Lower leg skin (tissue), 3 donors: Measurements from ENCODE around the gene MRM2.

ENCODE experiments used
- CTCF ChIP-seq, 3 donors: fragments of 450-650 bp; IDR thresholded peaks; one replicate each; pipeline ENCODE4 v1.5.1; 2016; ENCODE audit warnings: antibody characterized with exemption in 3 of 3, mild to moderate bottlenecking in 3 of 3, moderate library complexity in 2 of 3
- POLR2A ChIP-seq, 2 donors: fragments of 450-650 bp; IDR thresholded peaks; one replicate each; pipeline ENCODE4 v1.6.1; 2016 to 2017; ENCODE audit warnings: antibody characterized with exemption in 2 of 2, mild to moderate bottlenecking in 1 of 2, moderate library complexity in 1 of 2

DNA sequence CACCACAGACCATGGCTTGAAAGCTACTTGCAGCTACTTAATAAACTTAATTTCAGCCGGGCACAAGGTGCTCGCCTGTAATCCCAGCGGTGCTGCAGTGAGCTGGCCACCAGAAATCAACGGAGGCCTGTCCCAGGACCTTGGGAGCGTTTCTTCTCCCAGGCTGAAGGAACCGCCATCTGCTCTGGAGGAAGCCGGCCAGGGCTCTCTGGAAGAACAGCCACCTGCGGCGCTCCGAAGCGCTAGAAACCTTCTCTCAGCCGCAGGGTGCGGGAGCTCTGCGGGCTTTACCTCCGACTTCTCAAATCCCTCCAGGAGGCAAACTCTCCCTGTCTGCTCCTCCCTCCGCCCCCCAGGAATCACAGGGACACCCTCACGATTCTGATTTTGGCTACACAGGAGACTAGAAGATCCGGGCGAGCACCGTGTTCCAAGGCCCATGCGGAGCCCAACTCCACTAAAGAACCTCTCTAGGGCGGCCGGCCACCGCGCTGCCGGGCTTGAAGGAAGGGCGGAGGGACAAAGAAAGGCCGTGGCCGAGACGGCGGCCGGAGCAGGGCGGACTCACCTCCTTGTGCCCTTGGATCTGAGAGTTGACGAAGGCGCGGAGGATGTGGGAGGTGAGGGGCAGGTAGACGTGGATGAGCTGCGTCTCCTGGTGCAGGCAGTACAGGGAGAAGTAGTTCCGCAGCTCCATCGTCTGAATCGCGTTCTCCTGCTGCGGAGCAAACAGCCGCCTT, 14.5 kb upstream of the MRM2 start:
- TF ChIP-seq CTCF (IDR thresholded peaks at IDR 0.05) (no peak), POLR2A (IDR thresholded peaks at IDR 0.05) (no peak)
